ENCODE measurements around the gene HEXIM2.
A peak's percentile ranks its signal among the peaks of the same experiment; 100 is the strongest.

- TF ChIP-seq CTCF (conservative IDR thresholded peaks at IDR 0.05; ENCODE audit: low read depth, low read length) (no peak), USF2 (IDR thresholded peaks at IDR 0.05; ENCODE audit: low read depth, low read length) (no peak), RAD21 (IDR thresholded peaks at IDR 0.05; ENCODE audit: low read length) (no peak), CHD1 (IDR thresholded peaks at IDR 0.05; ENCODE audit: low read depth, low read length) (peak; percentile 90; the same call in 1 of the 2 replicates), RCOR1 (IDR thresholded peaks at IDR 0.05; ENCODE audit: insufficient replicate concordance, low read length) (no peak), FOS (IDR thresholded peaks at IDR 0.05; ENCODE audit: low read depth, low read length) (no peak; the same call in 1 of the 2 replicates)
Observed at GRCh38 chr17:45161288-45162024, at the start of gene HEXIM2.

Measured in IMR-90 (cell line).